HG02840 (cell line): ENCODE measurements around the gene CD300LD.
"Not testable (repeated sequence)": the region's sequence is repeated elsewhere in the genome, so short reads cannot be mapped to it uniquely, and the experiment has no call there.

Experiments
- ATAC-seq: cut with Tn5 transposase; IDR thresholded peaks from one replicate; pipeline ENCODE4 v1.9.1; 2021; ENCODE audit warnings: mild to moderate bottlenecking, moderate library complexity, moderate number of reproducible peaks; ENCODE audit not compliant: unreplicated experiment, low FRiP score

The CD300LD gene

GRCh38 chr17:74592087-74592990 lies at the start of gene CD300LD:
TSS of gene CD300LD (minus strand) at chr17:74592283. CDS start at chr17:74592202, 81 bp downstream.
- ATAC-seq: no peak

DNA sequence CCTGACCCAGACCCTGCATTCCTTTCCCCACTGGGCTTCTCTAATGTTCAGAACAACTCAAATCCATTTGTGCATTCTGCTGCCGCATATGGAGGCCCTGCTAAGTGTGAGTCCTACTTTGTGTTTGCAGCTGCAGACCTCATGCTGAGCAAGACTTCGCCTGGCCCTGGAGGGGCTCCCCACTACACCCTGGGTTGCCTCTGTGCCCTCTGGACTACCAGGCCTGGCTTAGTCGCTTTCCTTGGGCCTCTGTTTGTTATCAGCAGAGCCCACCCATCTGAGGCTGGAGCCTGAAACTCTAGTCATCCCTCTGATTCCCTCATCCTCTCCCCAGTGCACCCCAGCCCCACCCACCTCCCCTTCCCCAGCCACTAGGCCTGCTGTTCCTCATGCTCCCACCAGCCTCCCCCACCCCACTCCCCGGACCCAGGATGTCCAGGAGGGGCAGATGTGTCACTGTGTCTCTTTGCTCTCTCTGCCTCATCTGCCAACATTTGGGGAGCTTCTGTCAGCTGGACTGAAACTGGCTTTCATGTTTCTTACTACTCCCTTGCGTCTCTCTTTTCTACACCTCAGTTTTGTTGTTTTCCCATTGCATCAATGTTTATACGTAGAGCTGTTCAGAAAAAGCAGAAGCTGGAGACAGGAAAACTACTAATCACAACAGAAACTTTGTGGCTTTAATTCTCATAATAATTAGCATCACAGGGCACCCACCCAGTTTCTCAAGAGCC lies 49.3 kb upstream of the CD300LD start:
- ATAC-seq: no peak

DNA sequence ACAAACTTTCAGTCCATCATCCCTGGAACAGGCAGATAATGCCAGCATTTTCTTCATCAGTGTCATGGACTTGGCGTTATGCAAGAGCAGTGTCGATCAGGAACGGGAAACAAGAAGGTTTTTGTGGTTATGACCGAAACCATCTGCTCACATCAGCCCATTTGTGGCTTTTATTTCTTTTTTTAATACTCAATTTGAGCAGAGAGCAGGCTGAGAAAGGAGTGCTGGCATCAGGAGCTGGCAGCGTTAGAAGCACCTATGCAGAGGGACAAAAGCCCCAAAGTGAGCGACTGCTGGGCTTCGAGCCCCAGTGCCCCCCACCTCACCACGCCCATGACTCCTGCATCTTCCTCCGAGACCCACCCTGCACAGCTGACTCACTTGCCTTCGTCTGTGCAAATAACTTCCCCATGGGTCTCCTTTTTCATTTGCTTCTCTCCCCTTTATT lies 47.6 kb upstream of the CD300LD start:
- ATAC-seq: no peak

GRCh38 chr17:74637926-74638325 lies 45.8 kb upstream of the CD300LD start:
- ATAC-seq: no peak

- no peak for ATAC-seq
These were observed 45.2 kb upstream of the CD300LD start for GRCh38 chr17:74637265-74637664.

DNA sequence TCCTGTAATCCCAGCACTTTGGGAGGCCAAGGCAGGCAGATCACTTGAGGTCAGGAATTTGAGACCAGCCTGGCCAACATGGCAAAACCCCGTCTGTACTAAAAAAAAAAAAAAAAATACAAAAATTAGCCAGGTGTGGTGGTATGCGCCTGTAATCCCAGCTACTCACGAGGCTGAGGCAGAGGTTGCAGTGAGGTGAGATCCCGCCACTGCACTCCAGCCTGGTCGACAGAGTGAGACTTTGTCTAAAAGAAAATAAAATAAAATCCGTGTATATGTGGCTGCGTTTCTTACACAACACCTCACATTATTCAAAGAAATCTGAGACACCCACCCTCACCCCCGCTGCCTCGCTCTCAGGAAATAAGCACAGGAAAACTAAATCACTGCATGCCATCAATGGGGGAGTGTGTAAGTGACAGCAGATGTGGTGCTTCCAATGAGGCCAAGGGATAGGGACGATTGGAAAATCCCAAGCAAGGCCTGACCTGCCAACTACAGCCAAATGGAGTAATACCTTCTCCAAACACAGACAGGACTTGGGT lies 44.5 kb upstream of the CD300LD start:
- ATAC-seq: not testable (repeated sequence)

- no peak for ATAC-seq
These were observed 43.3 kb upstream of the CD300LD start for GRCh38 chr17:74635418-74635817.

DNA sequence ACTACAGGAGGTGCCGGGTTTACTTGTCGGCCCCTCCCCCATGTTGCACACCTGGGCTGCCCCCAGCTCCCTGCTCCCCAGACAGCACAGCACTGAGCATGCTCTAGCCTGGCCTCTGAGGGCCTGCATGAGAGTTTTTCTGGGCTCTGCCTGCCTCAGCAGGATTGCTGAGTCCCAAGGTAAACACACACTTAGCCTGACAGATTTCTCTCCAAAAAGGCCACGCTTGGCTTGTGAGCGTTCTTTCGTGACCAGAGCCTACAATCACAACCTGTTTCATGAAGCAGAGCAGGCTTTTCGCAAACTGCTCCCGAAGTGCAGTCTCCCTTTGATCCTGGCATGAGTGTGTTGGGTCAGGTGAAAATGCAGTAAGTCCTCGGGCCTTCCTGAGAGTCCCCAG lies 41.2 kb upstream of the CD300LD start:
- no peak for ATAC-seq

- no peak for ATAC-seq
These were observed 40.5 kb upstream of the CD300LD start for GRCh38 chr17:74632617-74633016.

- no peak for ATAC-seq
These were observed 39.7 kb upstream of the CD300LD start for GRCh38 chr17:74631468-74632450.

- ATAC-seq: not testable (repeated sequence)
These were observed 38.2 kb upstream of the CD300LD start for GRCh38 chr17:74630251-74630650.

- ATAC-seq: no peak
These were observed 33.6 kb upstream of the CD300LD start for GRCh38 chr17:74625661-74626060.

DNA sequence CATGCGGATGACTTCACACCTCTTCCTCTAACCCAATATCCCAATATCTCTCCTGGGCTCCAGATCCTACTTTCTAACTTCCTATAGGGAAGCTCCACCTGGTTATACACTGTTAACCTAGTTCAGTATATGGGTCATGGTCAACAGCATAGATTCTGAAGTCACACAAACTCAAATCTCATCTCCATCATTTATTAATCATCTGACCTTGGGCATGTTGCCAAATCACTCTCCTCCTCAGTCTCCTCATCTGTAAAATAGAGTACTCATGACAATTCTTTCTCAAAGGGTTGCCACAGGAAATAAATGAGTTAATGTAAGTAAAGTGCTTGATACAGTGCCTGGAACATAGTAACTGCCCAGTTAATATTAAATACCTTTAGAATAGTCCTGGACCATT lies 32.0 kb upstream of the CD300LD start:
- ATAC-seq: no peak

GRCh38 chr17:74623693-74624093 lies 31.6 kb upstream of the CD300LD start, which contains the start of gene CD300E:
TSS of gene CD300E (minus strand) at chr17:74623738. CDS start at chr17:74623621, 117 bp downstream.
- no peak for ATAC-seq

GRCh38 chr17:74619077-74619673 lies 27.1 kb upstream of the CD300LD start:
- no peak for ATAC-seq

- no peak for ATAC-seq
These were observed 26.4 kb upstream of the CD300LD start for GRCh38 chr17:74618451-74618850.

DNA sequence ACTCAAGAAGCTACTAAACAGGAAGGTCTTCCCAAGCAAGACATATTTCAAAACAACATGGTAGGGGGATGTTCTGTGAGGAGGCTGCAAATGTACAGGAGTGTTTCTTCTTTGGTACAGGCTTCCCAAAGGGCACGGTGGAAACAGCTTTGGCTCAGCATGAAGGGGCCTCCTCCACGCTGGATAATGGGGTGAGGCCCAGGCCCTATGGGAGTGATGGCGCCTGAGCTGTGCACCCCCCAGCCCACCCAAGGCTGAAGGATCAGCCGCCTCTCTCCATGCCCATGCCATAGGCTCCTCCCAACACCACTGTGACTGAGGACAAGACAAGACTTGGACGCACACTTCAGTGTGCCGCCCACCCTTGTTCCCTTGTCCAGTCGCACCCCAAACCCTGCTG lies 24.6 kb upstream of the CD300LD start:
- ATAC-seq: no peak

- no peak for ATAC-seq
These were observed 20.0 kb upstream of the CD300LD start for GRCh38 chr17:74612046-74612445.

- ATAC-seq: no peak
These were observed 18.0 kb upstream of the CD300LD start for GRCh38 chr17:74610108-74610507.

DNA sequence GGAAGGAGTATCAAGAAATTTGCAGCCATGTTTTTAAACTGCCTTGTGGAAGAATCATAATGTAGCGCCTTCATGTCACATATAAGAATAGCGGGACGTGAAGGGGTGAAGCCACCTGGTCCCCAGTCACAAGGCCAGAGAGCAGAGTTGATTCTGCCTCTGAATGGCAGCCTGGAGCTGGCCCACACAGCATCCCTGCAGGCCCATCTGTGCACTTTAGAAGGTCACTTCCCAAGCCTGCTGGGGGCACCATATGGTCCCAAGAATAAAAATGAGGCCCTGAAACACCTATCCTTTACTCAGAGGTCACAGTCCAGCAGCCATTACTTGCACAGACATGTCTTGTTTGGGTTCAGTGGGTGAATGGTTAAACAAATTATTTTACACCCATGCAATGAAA lies 16.4 kb upstream of the CD300LD start:
- no peak for ATAC-seq
